GM12873 (cell line): ENCODE measurements around the gene PITPNC1.

Experiments used
- CTCF ChIP-seq: IDR thresholded peaks from 2 replicates; pipeline ENCODE4 v1.5.1; 2012; ENCODE audit warnings: low read depth, mild to moderate bottlenecking, moderate library complexity, low read length, control low read depth; ENCODE audit not compliant: insufficient read depth; ENCODE audit errors: missing control alignments

PITPNC1 gene

GRCh38 chr17:67511012-67511411 lies 133.9 kb downstream of the PITPNC1 start:
- no peak for TF ChIP-seq CTCF

GRCh38 chr17:67511804-67512203 lies 134.7 kb downstream of the PITPNC1 start:
- no peak for TF ChIP-seq CTCF

- no peak for TF ChIP-seq CTCF
These were observed 137.9 kb downstream of the PITPNC1 start for GRCh38 chr17:67514998-67515397.

- no peak for TF ChIP-seq CTCF
These were observed 138.5 kb downstream of the PITPNC1 start for GRCh38 chr17:67515490-67516083.

GRCh38 chr17:67517325-67517724 lies 140.2 kb downstream of the PITPNC1 start:
- no peak for TF ChIP-seq CTCF

- TF ChIP-seq CTCF: no peak
These were observed 141.8 kb downstream of the PITPNC1 start for GRCh38 chr17:67518876-67519275.

GRCh38 chr17:67519801-67520251 lies 142.7 kb downstream of the PITPNC1 start:
- no peak for TF ChIP-seq CTCF
